ENCODE results near the gene DLK2. TPM values are rescaled to one million over a fixed set of nuclear protein-coding genes. Genes with fewer than 3 reads are reported as not detected.
A peak's percentile ranks its signal among the peaks of the same experiment; 100 is the strongest.

DLK2 gene
- total RNA-seq, 1 experiment from 2014 or later, result 1.4 TPM

DNA sequence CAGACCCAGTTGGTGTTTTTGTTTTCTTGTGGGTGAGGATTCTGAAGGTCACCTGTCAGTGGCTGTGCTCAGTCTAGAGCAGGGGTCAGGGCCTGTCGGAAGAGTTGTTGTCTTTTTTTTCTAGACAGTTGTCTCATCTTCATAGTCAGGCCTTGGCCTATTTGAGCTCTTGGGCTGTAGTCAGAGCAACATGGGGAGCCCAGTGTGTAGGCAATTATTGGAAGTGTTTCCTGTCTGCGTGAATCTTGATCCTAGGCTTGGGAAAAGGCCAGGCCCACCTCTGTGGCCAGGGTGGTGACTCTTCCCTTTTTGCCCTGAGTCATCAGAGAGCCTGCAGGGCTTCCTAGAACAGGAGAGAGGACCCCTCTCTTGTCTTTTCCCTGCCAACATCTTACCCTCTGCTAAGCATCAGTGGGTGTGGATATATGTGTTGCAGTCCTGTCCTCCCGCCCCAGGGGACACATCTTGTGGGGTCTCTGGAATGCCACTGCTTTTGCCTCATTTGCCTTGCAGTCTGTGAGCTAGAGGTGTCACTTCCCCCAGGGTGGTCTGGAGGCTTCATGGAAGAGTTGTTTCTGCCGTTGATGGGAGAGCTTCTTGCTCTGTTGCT is 33.4 kb upstream of the DLK2 start:
- no peaks in the 10 kb centered on the region for H3K9me2 ChIP-seq (replicated peaks; ENCODE audit: low read length)
- no peaks in the 10 kb centered on the region for H3K9me3 ChIP-seq (ENCODE audit: low read length)
- no peak overlapping the region for H3K27ac ChIP-seq (ENCODE audit: low read length)
- no peak overlapping the region for H2AFZ ChIP-seq (ENCODE audit: low read length)
- intact Hi-C loops (cut with micrococcal nuclease), result no loop called here
- no peak overlapping the region for H3K9ac ChIP-seq (ENCODE audit: low read length)
- no peaks in the 10 kb centered on the region for H3K36me3 ChIP-seq (ENCODE audit: low read depth, low read length)
- CTCF ChIA-PET, result no interaction called here
- no peak for TF ChIP-seq EZH2 (IDR thresholded peaks at IDR 0.05; ENCODE audit: low read length, unreplicated experiment)
- H3F3A ChIP-seq (ENCODE audit: low read length, unreplicated experiment), result no peaks in the 10 kb centered on the region
- peaks cover 6% of the 10 kb centered on the region; the same call in 1 of the 2 replicates for H4K20me1 ChIP-seq (ENCODE audit: low read length)
- H3K79me2 ChIP-seq (ENCODE audit: low read length), result peaks cover 58% of the 10 kb centered on the region
- H3K27me3 ChIP-seq (ENCODE audit: low read length), result no peaks in the 10 kb centered on the region
- no peak overlapping the region for H3K4me3 ChIP-seq (ENCODE audit: low read length)
- no peaks in the 10 kb centered on the region for H3K4me1 ChIP-seq (ENCODE audit: insufficient read depth, low read length)
- no TSS peak for BruUV-seq (replicated peaks)
- no peak overlapping the region for H3K4me2 ChIP-seq (ENCODE audit: low read length)
- DNase-seq, result peak; percentile 31
- peak; percentile 41; the same call in 1 of the 2 replicates for ATAC-seq
- POLR2A ChIA-PET (ENCODE audit: unreplicated experiment), result no interaction called here

DNA sequence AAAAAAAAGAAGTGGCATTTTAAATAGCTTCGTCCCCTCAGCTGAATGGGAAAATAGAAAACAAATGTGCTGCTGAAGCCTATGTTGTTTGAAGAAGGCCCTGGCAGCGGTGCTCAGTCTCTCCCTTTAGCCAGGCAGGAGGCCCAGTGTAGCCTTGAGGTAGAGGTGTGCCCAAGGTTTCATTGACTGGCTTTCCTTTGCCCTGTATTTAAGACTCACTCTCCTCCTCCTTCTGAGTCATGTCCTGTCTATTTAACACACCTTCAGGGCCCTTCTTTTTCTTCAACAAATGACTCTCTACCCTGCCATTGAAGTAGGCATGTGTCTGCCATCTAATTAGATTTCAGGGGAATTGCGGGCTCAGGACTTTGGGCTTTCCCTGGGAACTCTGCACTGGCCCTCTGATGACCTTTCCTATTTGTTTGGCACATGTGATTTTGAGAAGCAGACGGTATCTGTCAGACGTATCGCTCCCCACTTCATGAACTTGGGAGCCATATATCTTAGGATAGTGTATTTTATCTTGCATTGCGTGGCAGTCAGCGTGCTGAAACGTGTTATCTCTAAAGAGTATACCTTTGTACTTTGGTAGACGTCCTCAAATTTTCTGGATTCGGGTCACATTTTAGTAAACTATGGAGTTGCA is 26.4 kb upstream of the DLK2 start:
- ATAC-seq, result peak; percentile 89

DNA sequence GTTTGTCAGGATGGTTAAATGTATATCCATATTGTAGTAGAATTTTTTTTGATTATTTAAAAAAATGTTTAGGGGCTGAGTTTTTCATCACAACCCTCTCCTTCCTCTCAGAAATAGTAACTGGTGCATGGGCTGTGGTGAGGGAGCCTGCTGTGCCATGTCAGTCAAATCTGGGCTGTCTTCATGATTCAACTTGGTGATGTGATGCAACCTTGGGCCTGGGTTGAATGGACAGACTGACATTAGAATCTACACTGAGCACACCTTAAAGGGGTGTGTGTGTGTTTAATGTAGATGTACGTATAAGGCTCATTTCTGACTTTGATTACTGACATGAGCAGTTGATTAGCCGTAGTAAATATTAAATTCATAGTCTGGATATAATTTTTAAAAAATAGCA is 25.7 kb upstream of the DLK2 start:
- DNase-seq, result peak; percentile 54
- H3K79me2 ChIP-seq (ENCODE audit: low read length), result peaks cover 74% of the 10 kb centered on the region
- CTCF ChIA-PET, result no interaction called here

More for the DNA sequence above, 26.4 kb upstream of the DLK2 start:
- Histone ChIP-seq H3K4me2 (ENCODE audit: low read length) (peak overlapping the region; percentile 68), H3K27ac (ENCODE audit: low read length) (peak overlapping the region; percentile 33), H3K4me1 (ENCODE audit: insufficient read depth, low read length) (peaks cover 43% of the 10 kb centered on the region), H3K27me3 (ENCODE audit: low read length) (no peaks in the 10 kb centered on the region), H3K79me2 (ENCODE audit: low read length) (peaks cover 76% of the 10 kb centered on the region), H3K4me3 (ENCODE audit: low read length) (no peak overlapping the region), H3F3A (ENCODE audit: low read length, unreplicated experiment) (no peaks in the 10 kb centered on the region), H3K36me3 (ENCODE audit: low read depth, low read length) (no peaks in the 10 kb centered on the region), H2AFZ (ENCODE audit: low read length) (no peak overlapping the region), H3K9ac (ENCODE audit: low read length) (no peak overlapping the region), H4K20me1 (ENCODE audit: low read length) (no peaks in the 10 kb centered on the region), H3K9me2 (replicated peaks; ENCODE audit: low read length) (no peaks in the 10 kb centered on the region), H3K9me3 (ENCODE audit: low read length) (no peaks in the 10 kb centered on the region)
- intact Hi-C loops (cut with micrococcal nuclease), result no loop called here
- BruUV-seq (replicated peaks), result no TSS peak
- ChIA-PET CTCF (no interaction called here), POLR2A (ENCODE audit: unreplicated experiment) (no interaction called here)
- TF ChIP-seq EZH2phosphoT487 (IDR thresholded peaks at IDR 0.05; ENCODE audit: borderline replicate concordance, low read length) (no peak), EZH2 (IDR thresholded peaks at IDR 0.05; ENCODE audit: low read length, unreplicated experiment) (no peak), CTCF (conservative IDR thresholded peaks at IDR 0.05; ENCODE audit: low read depth, low read length) (no peak)
- peak; percentile 88 for DNase-seq

More for the DNA sequence above, 25.7 kb upstream of the DLK2 start:
- Histone ChIP-seq H3K9me3 (ENCODE audit: low read length) (no peaks in the 10 kb centered on the region), H3K4me1 (ENCODE audit: insufficient read depth, low read length) (peaks cover 44% of the 10 kb centered on the region), H3K27ac (ENCODE audit: low read length) (peak overlapping the region; percentile 33), H3K27me3 (ENCODE audit: low read length) (no peaks in the 10 kb centered on the region), H3K4me2 (ENCODE audit: low read length) (peak overlapping the region; percentile 68), H2AFZ (ENCODE audit: low read length) (no peak overlapping the region), H3K9me2 (replicated peaks; ENCODE audit: low read length) (no peaks in the 10 kb centered on the region), H3K9ac (ENCODE audit: low read length) (no peak overlapping the region), H3F3A (ENCODE audit: low read length, unreplicated experiment) (no peaks in the 10 kb centered on the region), H4K20me1 (ENCODE audit: low read length) (no peaks in the 10 kb centered on the region), H3K4me3 (ENCODE audit: low read length) (no peak overlapping the region), H3K36me3 (ENCODE audit: low read depth, low read length) (no peaks in the 10 kb centered on the region)
- peak; percentile 29; the same call in 1 of the 2 replicates for ATAC-seq
- POLR2A ChIA-PET (ENCODE audit: unreplicated experiment), result no interaction called here
- TF ChIP-seq CTCF (conservative IDR thresholded peaks at IDR 0.05; ENCODE audit: low read depth, low read length), result no peak
- no peak for TF ChIP-seq EZH2phosphoT487 (IDR thresholded peaks at IDR 0.05; ENCODE audit: borderline replicate concordance, low read length)
- intact Hi-C loops (cut with micrococcal nuclease), result no loop called here
- TSS peak; percentile 86 for BruUV-seq (replicated peaks)

Data from PC-3 (cell line).